Tibial nerve (tissue), 4 donors: ENCODE measurements around the gene JAKMIP1. TPM values are rescaled to one million over a fixed set of nuclear protein-coding genes. Genes with fewer than 3 reads are reported as not detected.

Experiments
- DNase-seq, 2 donors: peaks; one replicate each; pipeline ENCODE4 v3.0.0-alpha.2; 2019; ENCODE audit warnings: low spot score in 2 of 2
- H3K27ac ChIP-seq, 4 donors: fragments of 200-600 bp; sonication (generic) in 3 of 4; one replicate each; pipeline ENCODE4 v1.5.1; 2017 to 2019; ENCODE audit warnings: mild to moderate bottlenecking in 1 of 4
- H3K27me3 ChIP-seq, 2 donors: fragments of 200-600 bp; sonication (generic) in 1 of 2; one replicate each; pipeline versions ENCODE4 v1.5.1 to v1.6.0; 2017 to 2019
- H3K36me3 ChIP-seq, 3 donors: fragments of 200-600 bp; sonication (generic); one replicate each; pipeline ENCODE4 v1.5.1; 2018 to 2019
- H3K4me1 ChIP-seq, 4 donors: fragments of 200-600 bp; sonication (generic) in 3 of 4; one replicate each; pipeline ENCODE4 v1.5.1; 2017 to 2019
- H3K4me3 ChIP-seq, 4 donors: fragments of 200-600 bp; sonication (generic) in 3 of 4; one replicate each; pipeline ENCODE4 v1.5.1; 2017 to 2019; ENCODE audit warnings: mild to moderate bottlenecking in 1 of 4, moderate library complexity in 1 of 4
- H3K9me3 ChIP-seq, 4 donors: fragments of 200-600 bp; sonication (generic) in 3 of 4; one replicate each; pipeline ENCODE4 v1.5.1; 2017 to 2019
- EP300 ChIP-seq, 2 donors: sonication (generic); formaldehyde crosslinking; IDR thresholded peaks; one replicate each; pipeline ENCODE4 v1.6.1; 2017; ENCODE audit warnings: antibody characterized with exemption in 2 of 2, mild to moderate bottlenecking in 1 of 2
- POLR2A ChIP-seq, 2 donors: fragments of 450-650 bp; IDR thresholded peaks; one replicate each; pipeline ENCODE4 v1.6.1; 2017; ENCODE audit warnings: antibody characterized with exemption in 2 of 2, mild to moderate bottlenecking in 2 of 2, moderate library complexity in 2 of 2
- WGBS, 2 donors: methylation state at CpG; one replicate each; pipeline ENCODE4 v1.1.5; 2018; 5-methylcytosine and 5-hydroxymethylcytosine counted together
- total RNA-seq, 4 donors: library from RNA; depleted of rRNA; stranded (reverse); fragments of >200 nt; gene quantifications; one replicate each; pipeline ENCODE4 v1.1.0, GENCODE V29; 2016
- TF ChIP-seq, protein P1 (sequence below), 5 experiments: fragments of 200-600 bp in 3 of 5; fragments of 450-650 bp in 2 of 5; sonication (generic) in 3 of 5; IDR thresholded peaks; one replicate each; pipeline ENCODE4 v1.5.1; 2016 to 2019; ENCODE audit warnings: antibody characterized with exemption in 5 of 5, mild to moderate bottlenecking in 3 of 5, moderate library complexity in 2 of 5

JAKMIP1 gene
- total RNA-seq, 4 donors from 2014 or later, result 0.30 to 2.5 (median 1.2) TPM

GRCh38 chr4:6150046-6150735 is 50.2 kb downstream of the JAKMIP1 start:
- Histone ChIP-seq H3K36me3 (no peaks in the 10 kb centered on the region), H3K9me3 (peaks cover 0 to 6% (median 0%) of the 10 kb centered on the region in 4 donors), H3K4me1 (no peaks in the 10 kb centered on the region), H3K27me3 (no peaks in the 10 kb centered on the region), H3K27ac (no peak overlapping the region), H3K4me3 (no peak overlapping the region)
- DNase-seq, result no peak
- TF ChIP-seq POLR2A (IDR thresholded peaks at IDR 0.05) (no peak), EP300 (IDR thresholded peaks at IDR 0.05) (no peak)
- TF ChIP-seq, protein P1, sequence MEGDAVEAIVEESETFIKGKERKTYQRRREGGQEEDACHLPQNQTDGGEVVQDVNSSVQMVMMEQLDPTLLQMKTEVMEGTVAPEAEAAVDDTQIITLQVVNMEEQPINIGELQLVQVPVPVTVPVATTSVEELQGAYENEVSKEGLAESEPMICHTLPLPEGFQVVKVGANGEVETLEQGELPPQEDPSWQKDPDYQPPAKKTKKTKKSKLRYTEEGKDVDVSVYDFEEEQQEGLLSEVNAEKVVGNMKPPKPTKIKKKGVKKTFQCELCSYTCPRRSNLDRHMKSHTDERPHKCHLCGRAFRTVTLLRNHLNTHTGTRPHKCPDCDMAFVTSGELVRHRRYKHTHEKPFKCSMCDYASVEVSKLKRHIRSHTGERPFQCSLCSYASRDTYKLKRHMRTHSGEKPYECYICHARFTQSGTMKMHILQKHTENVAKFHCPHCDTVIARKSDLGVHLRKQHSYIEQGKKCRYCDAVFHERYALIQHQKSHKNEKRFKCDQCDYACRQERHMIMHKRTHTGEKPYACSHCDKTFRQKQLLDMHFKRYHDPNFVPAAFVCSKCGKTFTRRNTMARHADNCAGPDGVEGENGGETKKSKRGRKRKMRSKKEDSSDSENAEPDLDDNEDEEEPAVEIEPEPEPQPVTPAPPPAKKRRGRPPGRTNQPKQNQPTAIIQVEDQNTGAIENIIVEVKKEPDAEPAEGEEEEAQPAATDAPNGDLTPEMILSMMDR (IDR thresholded peaks at IDR 0.05), result no peak
- 80 to 83% methylated on average over 18 of the region's 18 CpGs for WGBS, 2 donors

GRCh38 chr4:6148506-6149205 is 51.7 kb downstream of the JAKMIP1 start:
- no peak overlapping the region for H3K27ac ChIP-seq
- TF ChIP-seq, protein P1 (IDR thresholded peaks at IDR 0.05), result no peak
- no peak for TF ChIP-seq EP300 (IDR thresholded peaks at IDR 0.05)
- no peak for TF ChIP-seq POLR2A (IDR thresholded peaks at IDR 0.05)
- H3K9me3 ChIP-seq, result peaks cover 0 to 20% (median 0%) of the 10 kb centered on the region in 4 donors
- no peak for DNase-seq
- H3K27me3 ChIP-seq, result no peaks in the 10 kb centered on the region
- no peaks in the 10 kb centered on the region for H3K36me3 ChIP-seq
- H3K4me3 ChIP-seq, result no peak overlapping the region
- WGBS, 2 donors, result 68 to 72% methylated on average over 20 of the region's 20 CpGs
- no peaks in the 10 kb centered on the region for H3K4me1 ChIP-seq

DNA sequence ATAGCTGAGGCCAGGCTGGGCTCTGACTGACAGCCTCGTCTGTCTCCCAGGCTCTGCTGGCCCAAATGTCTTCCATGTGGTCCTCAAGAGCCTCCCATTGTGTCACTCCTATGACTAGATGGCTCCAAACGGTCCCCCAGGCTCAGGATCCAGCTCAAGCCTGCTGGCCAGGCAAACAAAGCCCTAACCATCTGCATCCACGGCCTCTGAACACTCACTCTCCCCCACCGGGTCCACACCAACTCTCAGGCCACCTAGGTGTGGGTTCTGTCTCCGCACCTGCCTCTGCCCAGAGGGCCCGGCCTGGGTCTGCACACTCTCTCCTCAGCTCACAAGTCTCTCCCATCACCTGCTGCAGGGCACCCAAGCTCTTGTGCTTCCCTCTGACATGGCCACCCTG is 52.9 kb downstream of the JAKMIP1 start:
- H3K9me3 ChIP-seq, result peaks cover 0 to 21% (median 0%) of the 10 kb centered on the region in 4 donors
- no peaks in the 10 kb centered on the region for H3K27me3 ChIP-seq
- H3K4me3 ChIP-seq, result no peak overlapping the region
- H3K36me3 ChIP-seq, result no peaks in the 10 kb centered on the region
- H3K4me1 ChIP-seq, result no peaks in the 10 kb centered on the region
- H3K27ac ChIP-seq, result no peak overlapping the region
- TF ChIP-seq POLR2A (IDR thresholded peaks at IDR 0.05) (no peak), EP300 (IDR thresholded peaks at IDR 0.05) (no peak)
- TF ChIP-seq, protein P1 (IDR thresholded peaks at IDR 0.05), result no peak
- 77 to 82% methylated on average over 6 of the region's 6 CpGs for WGBS, 2 donors
- no peak for DNase-seq

GRCh38 chr4:6143603-6144181 is 56.7 kb downstream of the JAKMIP1 start:
- TF ChIP-seq, protein P1 (IDR thresholded peaks at IDR 0.05), result no peak
- TF ChIP-seq EP300 (IDR thresholded peaks at IDR 0.05), result no peak
- no peak for TF ChIP-seq POLR2A (IDR thresholded peaks at IDR 0.05)
- Histone ChIP-seq H3K4me1 (no peaks in the 10 kb centered on the region), H3K27ac (no peak overlapping the region), H3K27me3 (no peaks in the 10 kb centered on the region), H3K9me3 (peaks cover 0 to 21% (median 0%) of the 10 kb centered on the region in 4 donors), H3K36me3 (no peaks in the 10 kb centered on the region), H3K4me3 (no peak overlapping the region)
- WGBS, 2 donors, result 34 to 41% methylated on average over 3 of the region's 3 CpGs
- DNase-seq, result no peak
